Activated T-helper 17 cell treated with anti-CD3 and anti-CD28 coated beads, Interleukin-2, amount 50 U/mL, for 72 hours (primary cell): Measurements from ENCODE around the gene RNF34. TPM values are rescaled to one million over a fixed set of nuclear protein-coding genes. Genes with fewer than 3 reads are reported as not detected.

ENCODE experiments used
- ATAC-seq: fragments of 150-1000 bp; cut with Tn5 transposase; replicated peaks from 2 replicates; pipeline ENCODE4 v1.10.0; 2021; ENCODE audit warnings: mild to moderate bottlenecking, moderate library complexity
- H3K27ac Mint-ChIP-seq: one replicate; pipeline ENCODE4 v1.8.0; 2022; ENCODE audit warnings: mixed read lengths
- H3K27me3 Mint-ChIP-seq: one replicate; pipeline ENCODE4 v1.8.0; 2022; ENCODE audit warnings: mixed read lengths
- H3K36me3 Mint-ChIP-seq: one replicate; pipeline ENCODE4 v1.8.0; 2022; ENCODE audit warnings: low read depth, mild to moderate bottlenecking, mixed read lengths
- H3K4me1 Mint-ChIP-seq: one replicate; pipeline ENCODE4 v1.8.0; 2022; ENCODE audit warnings: mixed read lengths
- H3K4me3 Mint-ChIP-seq: one replicate; pipeline ENCODE4 v1.8.0; 2022; ENCODE audit warnings: mild to moderate bottlenecking, mixed read lengths
- H3K9me3 Mint-ChIP-seq: one replicate; pipeline ENCODE4 v1.8.0; 2022; ENCODE audit warnings: mixed read lengths
- total RNA-seq, 2 donors: library from RNA; stranded (reverse); gene quantifications; one replicate each; pipeline ENCODE4 v1.2.3, GENCODE V29; 2022

The RNF34 gene
- total RNA-seq, 2 donors from 2014 or later: 62.8 to 98.5 TPM

DNA sequence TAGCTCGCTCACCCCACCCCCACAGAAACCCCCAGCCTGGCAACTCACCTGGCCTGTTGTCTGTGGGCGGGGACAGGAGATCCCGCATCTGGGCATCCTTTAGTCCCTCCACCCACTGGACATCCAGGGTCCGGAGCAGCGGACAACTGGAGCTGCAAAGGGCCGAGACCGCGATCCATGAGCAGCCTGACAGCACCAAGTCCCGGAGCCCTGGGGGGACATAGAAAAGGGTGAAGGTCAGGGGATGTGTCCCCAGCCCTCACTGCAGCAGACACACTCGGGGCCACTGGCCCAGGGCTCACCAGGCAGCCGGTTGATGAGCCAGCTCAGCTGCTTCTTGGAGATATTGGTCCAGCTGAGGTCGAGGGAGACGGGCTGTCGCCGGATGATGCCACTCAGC lies 40.9 kb downstream of the RNF34 start:
- Mint-ChIP-seq H3K27me3 (no peaks in the 10 kb centered on the region), H3K4me1 (peaks cover 7% of the 10 kb centered on the region), H3K9me3 (peaks cover 7% of the 10 kb centered on the region), H3K27ac (no peak overlapping the region), H3K36me3 (peaks cover 91% of the 10 kb centered on the region), H3K4me3 (no peak overlapping the region)
- ATAC-seq: no peak

GRCh38 chr12:121441555-121441954 lies 41.6 kb downstream of the RNF34 start:
- Mint-ChIP-seq H3K4me3 (no peak overlapping the region), H3K9me3 (peaks cover 5% of the 10 kb centered on the region), H3K36me3 (peaks cover 88% of the 10 kb centered on the region), H3K27ac (no peak overlapping the region), H3K27me3 (no peaks in the 10 kb centered on the region), H3K4me1 (peaks cover 4% of the 10 kb centered on the region)
- no peak for ATAC-seq

DNA sequence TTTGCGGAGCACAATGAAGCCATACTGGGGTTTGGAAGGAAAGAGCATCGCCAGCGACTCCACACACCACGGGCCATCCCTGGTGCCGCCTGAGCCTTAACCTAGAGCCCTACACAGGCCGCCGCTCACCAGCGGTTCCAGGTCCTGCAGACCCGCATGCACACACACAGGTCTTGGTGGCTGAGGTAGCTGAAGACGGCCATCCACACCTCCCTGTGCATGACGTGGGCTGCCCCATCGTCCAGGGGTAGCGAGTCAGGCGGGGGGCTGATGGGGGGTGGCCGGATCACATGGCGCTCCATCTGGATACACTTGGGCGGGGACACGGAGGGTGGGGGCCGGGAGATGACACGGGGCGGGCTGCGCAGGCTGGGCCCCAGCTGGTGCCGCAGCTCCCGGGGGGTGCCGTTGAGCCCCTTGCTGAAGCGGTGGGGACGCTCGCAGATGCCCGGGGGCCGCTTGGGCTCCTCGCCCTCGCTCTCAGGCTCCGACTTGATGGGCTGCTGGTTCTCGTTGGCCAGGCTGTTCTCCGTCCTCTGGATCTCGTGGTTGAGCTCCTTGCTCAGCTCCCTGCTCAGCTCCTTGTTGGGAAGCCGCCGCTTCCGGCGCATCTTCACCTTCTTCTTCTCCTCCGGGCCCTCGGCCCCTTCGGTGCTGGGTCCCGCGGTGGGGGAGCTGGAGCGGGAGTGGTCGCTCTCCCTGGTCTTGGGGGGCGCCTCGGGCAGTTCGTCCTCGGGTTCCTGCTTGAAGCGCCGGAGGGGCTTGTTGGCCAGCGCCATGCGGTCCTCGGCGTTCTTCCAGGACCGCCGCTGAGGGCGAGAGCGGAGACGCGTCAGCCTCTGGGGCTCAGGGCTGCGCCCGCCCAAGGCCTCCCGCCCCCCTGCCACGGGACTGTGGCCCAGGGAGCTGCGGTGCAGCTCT lies 42.4 kb downstream of the RNF34 start:
- H3K9me3 Mint-ChIP-seq: no peaks in the 10 kb centered on the region
- H3K36me3 Mint-ChIP-seq: peaks cover 88% of the 10 kb centered on the region
- H3K27me3 Mint-ChIP-seq: no peaks in the 10 kb centered on the region
- no peak overlapping the region for H3K27ac Mint-ChIP-seq
- no peak overlapping the region for H3K4me3 Mint-ChIP-seq
- no peaks in the 10 kb centered on the region for H3K4me1 Mint-ChIP-seq
- ATAC-seq: no peak

DNA sequence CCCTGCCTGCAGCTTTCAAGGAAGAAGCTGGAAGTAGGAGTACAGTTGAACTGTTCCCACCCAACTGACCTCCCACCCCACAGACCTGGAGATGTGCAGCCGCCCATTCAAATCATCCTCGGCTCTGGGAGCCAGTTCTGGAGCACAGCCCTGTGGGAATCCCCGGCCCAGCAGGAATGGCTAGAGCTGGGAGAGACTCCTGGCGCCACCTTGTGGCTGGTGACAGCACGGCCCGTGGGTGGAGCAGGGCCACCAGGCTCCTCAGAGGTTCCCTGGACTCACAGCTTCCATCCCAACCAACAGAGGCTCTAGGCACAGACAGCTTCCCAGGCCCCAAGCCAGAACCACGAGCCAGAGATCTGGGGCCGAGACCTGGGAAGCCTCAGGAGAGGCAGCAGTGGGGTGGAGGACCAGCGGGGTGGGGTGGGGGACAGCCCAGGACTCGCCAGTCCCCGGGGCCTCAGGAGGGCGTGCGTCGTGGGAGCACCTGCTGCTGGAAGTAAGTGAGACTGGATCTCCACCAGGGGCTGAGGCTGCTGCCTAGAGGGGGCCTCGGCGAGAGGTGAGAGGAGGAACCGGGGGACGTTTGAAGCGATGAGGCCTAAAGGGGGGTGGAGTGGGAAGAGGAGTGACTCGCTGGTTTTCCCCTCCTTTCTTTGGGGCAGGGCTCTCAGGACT lies 43.4 kb downstream of the RNF34 start:
- no peak overlapping the region for H3K27ac Mint-ChIP-seq
- peaks cover 79% of the 10 kb centered on the region for H3K36me3 Mint-ChIP-seq
- ATAC-seq: peak; percentile 86
- no peak overlapping the region for H3K4me3 Mint-ChIP-seq
- no peaks in the 10 kb centered on the region for H3K4me1 Mint-ChIP-seq
- H3K27me3 Mint-ChIP-seq: no peaks in the 10 kb centered on the region
- H3K9me3 Mint-ChIP-seq: no peaks in the 10 kb centered on the region

- no peak for ATAC-seq
- Mint-ChIP-seq H3K27ac (no peak overlapping the region), H3K27me3 (no peaks in the 10 kb centered on the region), H3K4me3 (no peak overlapping the region), H3K9me3 (no peaks in the 10 kb centered on the region), H3K36me3 (peaks cover 79% of the 10 kb centered on the region), H3K4me1 (peaks cover 6% of the 10 kb centered on the region)
Observed at GRCh38 chr12:121443911-121444841, 44.3 kb downstream of the RNF34 start.

DNA sequence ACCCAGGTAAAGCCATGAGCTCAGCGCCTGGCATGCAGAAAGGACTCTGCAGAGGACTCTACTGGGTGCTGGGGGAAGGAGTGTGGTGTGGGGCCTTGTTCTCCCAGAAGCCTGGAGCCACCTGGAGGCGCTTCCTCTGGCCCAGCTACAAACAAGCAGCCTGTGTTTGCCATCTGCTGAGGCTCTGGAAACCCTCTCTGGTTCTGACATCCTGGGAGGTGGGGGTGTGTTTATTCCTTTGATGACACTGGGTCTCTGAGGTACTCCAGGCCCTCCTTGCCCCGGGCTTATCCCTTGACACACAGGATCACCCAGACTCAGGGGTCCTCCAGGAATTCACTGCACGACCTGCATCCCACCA lies 44.9 kb downstream of the RNF34 start:
- Mint-ChIP-seq H3K9me3 (no peaks in the 10 kb centered on the region), H3K36me3 (peaks cover 79% of the 10 kb centered on the region), H3K4me3 (no peak overlapping the region), H3K27ac (no peak overlapping the region), H3K4me1 (peaks cover 6% of the 10 kb centered on the region), H3K27me3 (no peaks in the 10 kb centered on the region)
- no peak for ATAC-seq

DNA sequence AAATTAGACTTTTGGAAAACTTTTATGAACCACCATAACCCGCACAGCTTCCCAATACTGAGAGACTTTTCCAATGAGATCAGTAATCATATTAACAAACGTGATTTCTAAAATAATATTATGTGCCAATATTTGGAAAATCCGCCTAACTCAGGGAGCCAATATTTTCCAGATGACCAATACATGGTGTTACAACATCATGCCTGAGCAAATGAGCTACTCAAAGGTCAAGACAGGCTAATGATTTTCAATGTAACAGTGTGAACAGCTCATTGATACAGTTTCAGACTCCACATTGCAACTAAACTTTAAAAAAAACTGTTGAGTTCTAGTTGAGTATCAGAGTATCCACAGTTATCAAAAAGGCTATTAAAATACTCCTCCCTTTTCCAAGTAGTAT lies 46.8 kb downstream of the RNF34 start:
- Mint-ChIP-seq H3K27ac (no peak overlapping the region), H3K36me3 (peaks cover 78% of the 10 kb centered on the region), H3K27me3 (no peaks in the 10 kb centered on the region), H3K4me3 (no peak overlapping the region), H3K9me3 (no peaks in the 10 kb centered on the region), H3K4me1 (peaks cover 6% of the 10 kb centered on the region)
- no peak for ATAC-seq

GRCh38 chr12:121448771-121449315 lies 48.9 kb downstream of the RNF34 start:
- H3K4me3 Mint-ChIP-seq: no peak overlapping the region

DNA sequence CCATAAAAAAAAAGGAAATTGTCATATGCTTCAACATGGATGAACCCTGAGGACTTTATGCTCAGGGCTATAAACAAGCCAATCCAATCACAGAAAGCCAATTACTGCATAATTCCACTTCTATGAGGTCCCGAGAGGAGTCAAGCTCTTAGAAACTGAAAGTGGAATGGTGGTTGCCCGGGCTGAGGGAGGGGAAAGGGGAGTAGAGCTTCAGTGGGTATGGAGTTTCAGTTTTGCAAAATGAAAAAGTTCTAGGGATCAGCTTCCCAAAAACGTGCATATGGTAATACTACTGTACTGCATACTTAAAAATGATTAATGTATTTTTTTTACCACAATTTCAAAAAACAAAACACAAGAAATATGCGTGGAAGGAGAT lies 52.0 kb downstream of the RNF34 start:
- H3K27me3 Mint-ChIP-seq: no peaks in the 10 kb centered on the region
- no peaks in the 10 kb centered on the region for H3K9me3 Mint-ChIP-seq
- peaks cover 45% of the 10 kb centered on the region for H3K36me3 Mint-ChIP-seq
- H3K4me3 Mint-ChIP-seq: peak overlapping the region; percentile 25
- H3K27ac Mint-ChIP-seq: peak overlapping the region; percentile 22
- H3K4me1 Mint-ChIP-seq: peaks cover 16% of the 10 kb centered on the region
- peak; percentile 73 for ATAC-seq

More at GRCh38 chr12:121448771-121449315, 48.9 kb downstream of the RNF34 start:
- Mint-ChIP-seq H3K27ac (no peak overlapping the region), H3K9me3 (no peaks in the 10 kb centered on the region), H3K36me3 (peaks cover 72% of the 10 kb centered on the region), H3K27me3 (no peaks in the 10 kb centered on the region), H3K4me1 (peaks cover 13% of the 10 kb centered on the region)
- no peak for ATAC-seq

DNA sequence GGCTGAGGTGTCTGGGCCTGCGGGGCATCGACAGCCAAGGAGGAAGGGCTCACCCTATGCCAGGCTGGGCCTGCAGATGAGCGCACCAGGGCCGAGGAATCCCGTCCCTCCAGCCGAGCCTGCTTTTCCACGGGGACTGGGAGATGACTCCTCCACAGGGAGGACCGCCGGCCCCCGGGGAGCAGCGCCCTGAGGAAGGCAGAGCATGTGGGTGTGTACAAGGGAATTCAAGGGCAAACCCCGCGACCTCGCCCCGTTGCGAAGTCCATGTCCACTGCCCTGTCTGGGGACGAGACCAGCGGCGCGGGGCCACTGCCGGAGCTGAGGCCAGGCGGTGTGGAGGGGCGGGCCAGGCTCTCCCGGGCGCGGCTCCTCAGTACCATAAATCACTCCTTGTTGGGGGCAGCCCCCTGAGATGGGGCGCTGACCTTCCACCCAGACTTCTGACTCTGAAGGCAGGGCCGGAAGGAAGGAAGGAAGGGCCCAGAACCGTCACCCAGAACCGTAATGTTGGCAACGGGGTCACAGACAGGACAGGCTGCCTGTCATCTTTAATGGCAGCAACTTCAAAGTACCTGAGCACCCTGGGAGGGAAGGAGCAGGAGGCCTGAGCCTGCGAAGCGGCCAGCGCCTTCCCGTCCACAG lies 52.5 kb downstream of the RNF34 start:
- Mint-ChIP-seq H3K36me3 (peaks cover 45% of the 10 kb centered on the region), H3K4me1 (peaks cover 19% of the 10 kb centered on the region), H3K9me3 (no peaks in the 10 kb centered on the region), H3K27me3 (no peaks in the 10 kb centered on the region), H3K27ac (peak overlapping the region; percentile 22), H3K4me3 (peak overlapping the region; percentile 25)
- ATAC-seq: no peak

DNA sequence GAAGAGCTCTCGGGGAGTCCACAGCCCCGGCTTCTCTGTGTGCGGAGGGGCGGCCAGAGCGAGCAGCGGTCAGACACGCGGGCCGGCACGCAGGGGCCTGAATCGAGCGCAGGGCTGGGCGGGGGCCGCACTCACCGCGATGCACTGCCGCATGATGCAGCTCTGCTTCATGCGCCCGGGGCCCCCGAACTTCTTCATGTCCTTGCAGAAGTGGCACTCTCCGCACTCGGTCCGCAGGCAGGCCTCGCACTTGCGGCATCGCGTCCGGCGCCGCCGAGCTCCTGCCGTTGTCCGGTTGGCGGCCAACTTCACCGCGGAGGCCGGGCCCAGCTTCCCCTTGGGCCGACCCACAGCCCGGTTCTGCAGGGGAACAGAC lies 53.1 kb downstream of the RNF34 start:
- no peak for ATAC-seq
- Mint-ChIP-seq H3K27me3 (no peaks in the 10 kb centered on the region), H3K4me3 (no peak overlapping the region), H3K27ac (no peak overlapping the region), H3K36me3 (peaks cover 49% of the 10 kb centered on the region), H3K4me1 (peaks cover 23% of the 10 kb centered on the region), H3K9me3 (no peaks in the 10 kb centered on the region)

DNA sequence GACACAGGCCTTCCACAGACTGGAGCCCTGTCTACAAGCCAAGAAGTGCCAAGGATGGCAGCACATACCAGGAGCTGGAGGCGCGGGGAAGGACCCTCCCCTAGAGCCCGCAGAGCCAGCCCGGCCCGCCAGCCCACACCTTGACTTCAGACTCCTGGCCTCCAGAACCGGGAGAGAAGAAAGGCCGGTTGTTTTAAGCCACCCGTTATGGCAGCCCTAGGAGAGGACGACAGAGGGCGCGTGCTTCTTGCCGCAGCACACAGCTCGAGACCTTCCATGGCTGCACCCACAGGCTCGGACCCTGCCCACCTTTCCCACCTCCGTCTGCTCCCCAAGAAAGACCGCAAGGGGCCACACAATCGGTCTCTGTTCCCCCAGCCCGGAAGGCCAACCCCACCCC lies 53.7 kb downstream of the RNF34 start:
- Mint-ChIP-seq H3K36me3 (peaks cover 49% of the 10 kb centered on the region), H3K4me3 (no peak overlapping the region), H3K27ac (peak overlapping the region; percentile 81), H3K27me3 (no peaks in the 10 kb centered on the region), H3K4me1 (peaks cover 21% of the 10 kb centered on the region), H3K9me3 (no peaks in the 10 kb centered on the region)
- no peak for ATAC-seq

DNA sequence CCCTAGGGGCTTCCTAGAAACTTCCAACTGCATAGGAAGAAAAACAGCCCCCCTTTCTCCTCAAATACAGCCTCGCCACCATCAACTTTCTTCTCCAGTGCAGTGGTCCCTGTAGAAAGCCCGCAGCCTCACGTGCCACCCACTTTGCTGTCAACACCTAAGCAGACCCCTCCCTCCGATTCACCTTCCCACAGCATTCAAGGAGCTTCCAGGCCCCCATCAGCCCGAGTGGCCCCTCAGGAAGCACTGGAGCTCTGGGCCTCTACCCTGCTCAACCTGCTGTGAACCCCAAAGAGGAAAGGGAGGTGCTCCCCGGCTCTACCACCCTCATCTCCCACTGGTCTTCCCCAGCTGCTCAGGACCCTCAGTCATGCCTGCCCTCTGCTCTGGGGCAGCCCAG lies 55.0 kb downstream of the RNF34 start:
- no peak for ATAC-seq
- H3K27me3 Mint-ChIP-seq: no peaks in the 10 kb centered on the region

More for the DNA sequence above, 55.0 kb downstream of the RNF34 start:
- H3K36me3 Mint-ChIP-seq: peaks cover 37% of the 10 kb centered on the region
- H3K4me1 Mint-ChIP-seq: peaks cover 20% of the 10 kb centered on the region
- H3K4me3 Mint-ChIP-seq: no peak overlapping the region
- peak overlapping the region; percentile 81 for H3K27ac Mint-ChIP-seq
- H3K9me3 Mint-ChIP-seq: no peaks in the 10 kb centered on the region
